Stimulated activated CD4-positive, alpha-beta T cell treated with anti-CD3 and anti-CD28 coated beads, TNF-alpha, amount 100 ng/mL, for 24 hours (primary cell): ENCODE results near the gene SLC6A3.

Source experiments
- DNase-seq, 3 experiments: peaks; one replicate each; pipeline ENCODE4 v3.0.0-alpha.2; 2020; ENCODE audit warnings: low read depth in 3 of 3

SLC6A3 gene

DNA sequence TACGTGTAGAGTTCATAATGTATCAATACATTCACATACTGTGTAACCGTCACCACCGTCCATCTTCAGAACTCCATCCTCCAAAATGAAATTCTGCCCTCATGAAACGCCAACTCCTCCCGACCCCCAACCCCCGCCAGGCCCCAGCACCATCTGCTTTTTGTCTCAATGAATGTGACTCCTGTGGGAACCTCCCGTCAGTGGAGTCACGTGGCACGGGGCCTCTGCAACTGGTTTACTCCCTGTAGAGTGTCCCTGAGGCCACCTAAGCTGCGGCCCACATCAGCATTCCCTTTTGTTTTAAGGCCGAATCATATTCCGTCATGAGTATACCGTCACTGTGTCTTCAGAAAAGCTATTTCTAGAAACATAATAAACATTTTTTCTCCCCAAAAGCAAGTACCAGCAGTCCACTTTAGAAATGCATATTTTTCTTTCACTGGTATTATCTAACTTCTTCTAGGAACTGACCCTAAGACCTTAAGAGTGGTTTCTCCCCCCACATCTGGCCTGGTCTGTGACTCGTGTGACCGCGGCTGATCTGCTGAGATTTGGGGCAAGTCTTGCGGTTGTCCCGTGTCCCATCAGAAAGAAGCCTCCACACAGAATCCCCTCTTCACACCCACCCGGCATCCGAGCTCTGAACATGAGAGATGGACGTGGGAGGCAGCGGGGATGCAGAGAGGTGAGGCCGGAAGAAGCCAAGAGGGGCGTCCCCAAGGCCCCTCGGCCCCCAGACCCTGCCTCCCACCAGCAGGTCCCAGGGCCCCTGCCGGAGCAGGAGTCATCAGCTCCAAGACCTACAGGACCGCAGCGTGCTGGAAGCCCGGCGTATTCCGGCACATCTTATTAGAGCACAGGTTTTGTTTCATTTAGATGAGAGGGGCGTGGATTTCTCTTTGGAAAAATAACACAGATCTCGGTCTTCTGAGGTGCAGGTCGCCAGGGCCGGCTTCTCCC is 38.3 kb downstream of the SLC6A3 start:
- no peak for DNase-seq

GRCh38 chr5:1405539-1406530 is 39.4 kb downstream of the SLC6A3 start:
- DNase-seq: no peak

DNA sequence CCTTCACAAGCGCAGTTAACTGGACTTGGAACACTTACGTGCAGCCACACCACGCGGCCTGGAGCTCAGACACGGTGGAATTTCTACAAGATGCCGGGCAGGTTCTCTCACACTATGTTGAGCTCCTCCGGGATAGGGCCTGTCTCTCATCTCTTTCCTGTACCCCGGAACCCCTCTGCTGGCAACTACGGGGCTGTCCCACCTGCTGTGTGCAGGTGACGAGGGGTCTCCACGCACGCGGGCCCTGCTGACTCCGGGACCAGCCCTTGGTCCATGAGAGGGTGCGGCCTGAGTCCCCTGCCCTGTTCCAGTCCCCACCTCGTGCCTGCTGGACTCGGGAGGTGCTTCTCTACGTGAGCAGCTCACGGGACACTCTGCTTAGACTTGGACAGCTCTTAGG is 40.1 kb downstream of the SLC6A3 start:
- DNase-seq: no peak

GRCh38 chr5:1404062-1404461 is 41.2 kb downstream of the SLC6A3 start:
- no peak for DNase-seq

GRCh38 chr5:1402611-1403255 is 42.5 kb downstream of the SLC6A3 start:
- no peak for DNase-seq

DNA sequence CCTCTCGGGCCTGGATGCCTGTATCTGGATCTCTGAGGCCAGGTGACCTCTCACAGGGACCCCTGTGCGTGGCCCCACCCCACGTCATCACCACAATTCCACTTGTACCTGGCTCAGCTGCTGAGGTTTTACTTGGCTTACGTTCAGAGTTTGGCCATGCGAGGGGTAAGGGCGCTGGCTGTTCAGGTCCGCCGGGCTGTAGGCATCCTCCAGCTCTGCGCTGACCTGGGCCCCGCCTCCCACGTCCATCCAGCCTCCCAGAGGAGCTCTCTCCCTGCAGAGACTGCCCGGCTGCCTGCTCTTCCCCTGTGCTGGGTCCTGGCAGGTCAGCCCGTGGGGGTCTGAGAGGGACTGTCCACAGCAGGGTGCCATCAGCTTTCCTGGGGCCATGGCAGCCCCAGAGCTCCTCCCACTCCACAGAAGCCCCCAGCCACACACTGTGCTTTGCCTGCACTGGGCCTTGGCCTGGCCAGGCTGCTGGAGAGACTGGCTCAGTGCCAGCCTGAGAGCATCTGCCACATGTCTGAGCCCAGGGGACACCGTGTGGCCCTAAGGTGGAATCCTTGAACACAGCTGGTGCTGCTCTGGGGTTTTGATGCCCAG is 43.6 kb downstream of the SLC6A3 start:
- DNase-seq: no peak

GRCh38 chr5:1400936-1401335 is 44.3 kb downstream of the SLC6A3 start:
- DNase-seq: no peak

DNA sequence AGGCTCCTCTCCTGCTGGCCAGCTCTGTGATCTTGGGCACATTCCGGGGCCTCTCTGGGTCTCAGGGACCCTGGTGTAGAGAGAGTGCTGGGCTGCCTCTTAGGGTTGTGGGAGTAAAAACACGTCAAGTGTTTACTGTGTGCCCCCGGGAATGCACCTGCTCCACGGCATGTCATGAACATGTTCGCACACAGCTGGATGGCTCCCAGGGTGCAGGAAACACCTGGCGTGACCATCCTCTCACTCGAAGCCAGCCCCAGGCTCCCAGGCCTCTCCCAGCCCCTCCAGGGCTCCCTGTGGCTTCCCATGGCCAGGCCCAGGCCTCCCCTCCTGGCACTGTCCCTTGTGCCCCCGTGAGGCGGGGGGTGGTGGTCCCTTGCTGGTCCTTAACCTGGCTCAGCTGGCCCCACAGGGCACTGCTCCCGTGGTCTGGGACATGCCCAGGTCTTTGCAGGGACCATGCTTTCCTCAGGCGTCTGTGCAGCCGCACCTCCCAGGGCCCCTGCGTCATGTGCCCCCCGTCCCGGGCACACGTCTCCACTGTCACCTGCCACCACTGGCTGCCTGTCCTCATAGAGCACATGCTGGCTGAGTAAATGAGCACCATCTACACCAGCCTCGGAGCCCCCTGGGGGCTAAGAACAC is 44.9 kb downstream of the SLC6A3 start:
- DNase-seq: no peak

- no peak for DNase-seq
Measured at GRCh38 chr5:1399737-1400136, 45.5 kb downstream of the SLC6A3 start.

- no peak for DNase-seq
Measured at GRCh38 chr5:1396293-1396816, 48.9 kb downstream of the SLC6A3 start.

- no peak for DNase-seq
Measured at GRCh38 chr5:1394881-1395860, 50.1 kb downstream of the SLC6A3 start.

- no peak for DNase-seq
Measured at GRCh38 chr5:1393571-1394501, 51.4 kb downstream of the SLC6A3 start.

GRCh38 chr5:1392801-1393565 is 52.3 kb downstream of the SLC6A3 start:
- no peak for DNase-seq

- no peak for DNase-seq
Measured at GRCh38 chr5:1392261-1392660, 53.0 kb downstream of the SLC6A3 start.

DNA sequence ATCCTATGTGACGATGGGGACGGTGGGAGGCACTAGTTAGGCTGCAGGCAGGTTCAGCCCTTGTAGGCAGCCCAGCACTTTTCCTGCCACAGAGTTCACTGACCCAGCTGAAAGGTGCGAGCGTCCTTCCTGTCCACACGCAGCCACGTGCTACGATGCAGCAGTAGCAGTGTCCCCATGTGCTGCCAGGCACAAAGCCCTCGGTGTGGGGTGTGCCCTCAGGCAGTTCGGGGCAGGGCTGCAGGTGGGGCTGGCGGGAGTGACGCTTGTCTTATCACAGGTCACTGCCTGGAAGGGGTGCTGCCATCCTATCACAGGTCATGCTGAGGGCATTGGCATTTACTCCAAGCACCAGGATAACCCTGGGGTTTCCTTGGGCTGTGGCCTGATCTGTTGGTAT is 53.5 kb downstream of the SLC6A3 start:
- no peak for DNase-seq

DNA sequence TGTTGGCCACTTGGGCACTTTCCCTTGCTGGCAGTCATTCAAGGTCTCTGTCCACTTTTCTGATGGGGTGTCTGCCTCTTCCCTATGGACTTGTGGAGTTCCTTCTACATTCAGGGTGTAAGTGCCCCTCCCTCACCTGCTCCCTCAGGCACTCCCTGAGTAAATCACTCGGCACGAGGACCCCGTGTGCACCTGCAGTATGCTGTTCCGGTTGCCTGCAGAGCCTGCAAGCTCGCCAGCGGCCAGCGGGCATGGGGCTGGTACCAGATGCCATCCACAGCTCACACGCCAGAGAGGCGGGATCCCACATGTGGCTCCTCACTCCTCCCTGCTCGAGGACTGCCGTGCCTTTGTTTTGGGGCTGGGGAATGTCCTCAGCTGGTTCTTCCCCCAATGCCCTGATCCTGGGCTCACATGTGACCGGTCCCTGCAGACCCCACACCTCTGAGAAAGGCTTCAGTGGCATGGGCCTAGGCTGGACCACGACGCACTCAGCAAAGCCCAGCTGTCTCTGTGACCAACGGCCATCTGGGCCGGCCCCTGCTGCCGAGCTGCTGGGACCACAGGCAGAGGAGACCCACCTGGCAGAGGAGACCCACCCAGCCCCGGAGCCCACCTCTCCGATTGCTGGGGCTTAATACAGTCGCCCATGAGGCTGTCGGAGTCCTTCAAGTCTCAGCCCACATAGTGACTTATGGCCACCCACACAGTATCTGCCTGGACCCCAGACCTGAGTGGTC is 54.2 kb downstream of the SLC6A3 start:
- DNase-seq: no peak

- DNase-seq: no peak
Measured at GRCh38 chr5:1390333-1390732, 54.9 kb downstream of the SLC6A3 start.
